GM23248 (cell line): ENCODE measurements around the gene VAV2.

ENCODE experiments used
- EZH2 ChIP-seq: fragments of 200-600 bp; sonication (generic); IDR thresholded peaks from 2 replicates; pipeline ENCODE4 v1.6.1; 2018; ENCODE audit warnings: antibody characterized with exemption, mild to moderate bottlenecking; ENCODE audit not compliant: insufficient read depth, poor library complexity, severe bottlenecking
- EZH2phosphoT487 ChIP-seq: fragments of 200-600 bp; sonication (generic); IDR thresholded peaks from 2 replicates; pipeline ENCODE4 v1.6.1; 2018; ENCODE audit warnings: antibody characterized with exemption, moderate library complexity, mild to moderate bottlenecking, low read depth; ENCODE audit not compliant: insufficient read depth

GRCh38 chr9:133855371-133855770, 136.8 kb downstream of the VAV2 start:
- TF ChIP-seq EZH2phosphoT487 (no peak), EZH2 (no peak)
